Choroid plexus epithelial cell (primary cell): Measurements from ENCODE around the gene REXO4.

ENCODE experiments used
- DNase-seq: peaks from one replicate; pipeline ENCODE4 v3.0.0-alpha.2; 2010; ENCODE audit warnings: low read depth
- H3K4me3 ChIP-seq: 2 replicates; pipeline ENCODE4 v1.5.1; 2011; ENCODE audit warnings: low read depth, mild to moderate bottlenecking, control low read depth, low read length, moderate library complexity
- TF ChIP-seq, protein P1 (sequence below): conservative IDR thresholded peaks from 2 replicates; pipeline ENCODE4 v1.5.1; 2011; ENCODE audit warnings: low read depth, mild to moderate bottlenecking, control low read depth, inconsistent platforms, low read length, moderate library complexity

The REXO4 gene

DNA sequence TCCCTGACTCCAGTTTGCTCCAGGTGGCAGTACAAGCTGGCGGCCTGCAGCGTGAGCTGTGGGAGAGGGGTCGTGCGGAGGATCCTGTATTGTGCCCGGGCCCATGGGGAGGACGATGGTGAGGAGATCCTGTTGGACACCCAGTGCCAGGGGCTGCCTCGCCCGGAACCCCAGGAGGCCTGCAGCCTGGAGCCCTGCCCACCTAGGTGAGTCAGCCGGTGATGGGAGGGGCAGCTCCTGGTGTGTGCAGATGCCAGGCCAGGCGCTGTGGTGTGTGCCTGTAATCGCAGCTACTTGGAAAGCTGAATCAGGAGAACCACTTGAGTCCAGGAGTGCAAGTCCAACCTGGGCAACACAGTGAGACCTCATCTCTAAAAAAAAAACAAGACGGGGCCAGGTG lies 31.9 kb upstream of the REXO4 start:
- no peak for DNase-seq
- TF ChIP-seq, protein P1, sequence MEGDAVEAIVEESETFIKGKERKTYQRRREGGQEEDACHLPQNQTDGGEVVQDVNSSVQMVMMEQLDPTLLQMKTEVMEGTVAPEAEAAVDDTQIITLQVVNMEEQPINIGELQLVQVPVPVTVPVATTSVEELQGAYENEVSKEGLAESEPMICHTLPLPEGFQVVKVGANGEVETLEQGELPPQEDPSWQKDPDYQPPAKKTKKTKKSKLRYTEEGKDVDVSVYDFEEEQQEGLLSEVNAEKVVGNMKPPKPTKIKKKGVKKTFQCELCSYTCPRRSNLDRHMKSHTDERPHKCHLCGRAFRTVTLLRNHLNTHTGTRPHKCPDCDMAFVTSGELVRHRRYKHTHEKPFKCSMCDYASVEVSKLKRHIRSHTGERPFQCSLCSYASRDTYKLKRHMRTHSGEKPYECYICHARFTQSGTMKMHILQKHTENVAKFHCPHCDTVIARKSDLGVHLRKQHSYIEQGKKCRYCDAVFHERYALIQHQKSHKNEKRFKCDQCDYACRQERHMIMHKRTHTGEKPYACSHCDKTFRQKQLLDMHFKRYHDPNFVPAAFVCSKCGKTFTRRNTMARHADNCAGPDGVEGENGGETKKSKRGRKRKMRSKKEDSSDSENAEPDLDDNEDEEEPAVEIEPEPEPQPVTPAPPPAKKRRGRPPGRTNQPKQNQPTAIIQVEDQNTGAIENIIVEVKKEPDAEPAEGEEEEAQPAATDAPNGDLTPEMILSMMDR, result no peak
- H3K4me3 ChIP-seq, result no peak overlapping the region

GRCh38 chr9:133448487-133448972 lies 30.7 kb upstream of the REXO4 start:
- DNase-seq, result no peak
- H3K4me3 ChIP-seq, result no peak overlapping the region
- TF ChIP-seq, protein P1, result no peak

GRCh38 chr9:133445293-133445969 lies 27.6 kb upstream of the REXO4 start:
- no peak overlapping the region for H3K4me3 ChIP-seq
- TF ChIP-seq, protein P1, result no peak
- no peak for DNase-seq

GRCh38 chr9:133443982-133444381 lies 26.2 kb upstream of the REXO4 start:
- DNase-seq, result no peak
- H3K4me3 ChIP-seq, result no peak overlapping the region
- TF ChIP-seq, protein P1, result no peak

GRCh38 chr9:133443248-133443647 lies 25.4 kb upstream of the REXO4 start:
- no peak for DNase-seq
- TF ChIP-seq, protein P1, result no peak

GRCh38 chr9:133441571-133441970 lies 23.8 kb upstream of the REXO4 start:
- no peak for DNase-seq
- TF ChIP-seq, protein P1, result no peak
- H3K4me3 ChIP-seq, result no peak overlapping the region

More at GRCh38 chr9:133443248-133443647, 25.4 kb upstream of the REXO4 start:
- H3K4me3 ChIP-seq, result no peak overlapping the region

DNA sequence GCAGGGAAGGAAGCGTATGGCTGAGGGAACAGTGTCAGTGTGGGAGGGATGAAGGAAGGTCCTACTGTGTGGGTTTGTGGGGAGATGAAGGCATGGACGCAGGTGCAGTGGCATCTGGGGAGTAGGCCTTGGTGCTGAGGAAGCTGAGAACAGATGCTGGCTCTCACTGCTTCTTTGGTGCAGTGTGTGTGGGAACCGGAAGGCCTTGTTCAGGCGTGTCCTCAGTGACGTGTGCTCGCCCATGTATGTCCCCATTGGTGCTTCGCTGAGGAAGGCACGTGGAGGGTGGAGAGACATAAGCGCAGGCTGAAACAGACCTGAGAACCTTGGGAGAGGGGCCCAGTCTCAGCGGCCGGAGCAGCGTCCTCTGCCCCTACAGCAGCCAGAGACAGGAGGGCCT lies 23.1 kb upstream of the REXO4 start:
- DNase-seq, result no peak
- H3K4me3 ChIP-seq, result no peak overlapping the region
- TF ChIP-seq, protein P1, result no peak
